AG04450 (cell line): ENCODE results near the gene ZNF516. TPM values are rescaled to one million over a fixed set of nuclear protein-coding genes. Genes with fewer than 3 reads are reported as not detected.

Experiments
- CTCF ChIA-PET: fragments of 300-600, 350-600 bp; formaldehyde crosslinking; extraction: SDS; loops from one replicate; lab custom pipeline; 2022; ENCODE audit warnings: antibody characterized with exemption, inconsistent platforms; lab: Charles Lee
- POLR2A ChIA-PET: fragments of 350-600 bp; formaldehyde crosslinking; extraction: SDS; loops from one replicate; lab custom pipeline; 2021; ENCODE audit warnings: antibody characterized with exemption, inconsistent platforms; lab: Yijun Ruan, JAX
- DNase-seq: peaks from one replicate; pipeline ENCODE4 v3.0.0-alpha.2; 2011; ENCODE audit warnings: low read depth, low spot score
- H3K27ac ChIP-seq: one replicate; pipeline ENCODE4 v1.5.1; 2012; ENCODE audit warnings: low read depth, low read length, control low read depth
- H3K27me3 ChIP-seq: one replicate; pipeline ENCODE4 v1.6.0; 2012; ENCODE audit warnings: low read length; ENCODE audit not compliant: control insufficient read depth, insufficient read depth
- H3K4me3 ChIP-seq: 2 replicates; pipeline ENCODE4 v1.5.1; 2011; ENCODE audit warnings: mild to moderate bottlenecking, low read depth, low read length, control low read depth
- H3K9me3 ChIP-seq: 2 replicates; pipeline ENCODE4 v1.5.1; 2012; ENCODE audit warnings: low read length; ENCODE audit not compliant: control insufficient read depth, insufficient read depth
- polyA plus RNA-seq: library from polyadenylated mRNA; depleted of rRNA; stranded (reverse); fragments of >200 nt; gene quantifications from 2 replicates; pipeline ENCODE4 v1.2.3, GENCODE V29; 2011
- TF ChIP-seq, protein P1 (sequence below): IDR thresholded peaks from 2 replicates; pipeline ENCODE4 v1.5.1; 2011; ENCODE audit warnings: low read depth, low read length, control low read depth, inconsistent platforms

ZNF516 gene
- polyA plus RNA-seq, 1 experiment: 15.5 TPM

DNA sequence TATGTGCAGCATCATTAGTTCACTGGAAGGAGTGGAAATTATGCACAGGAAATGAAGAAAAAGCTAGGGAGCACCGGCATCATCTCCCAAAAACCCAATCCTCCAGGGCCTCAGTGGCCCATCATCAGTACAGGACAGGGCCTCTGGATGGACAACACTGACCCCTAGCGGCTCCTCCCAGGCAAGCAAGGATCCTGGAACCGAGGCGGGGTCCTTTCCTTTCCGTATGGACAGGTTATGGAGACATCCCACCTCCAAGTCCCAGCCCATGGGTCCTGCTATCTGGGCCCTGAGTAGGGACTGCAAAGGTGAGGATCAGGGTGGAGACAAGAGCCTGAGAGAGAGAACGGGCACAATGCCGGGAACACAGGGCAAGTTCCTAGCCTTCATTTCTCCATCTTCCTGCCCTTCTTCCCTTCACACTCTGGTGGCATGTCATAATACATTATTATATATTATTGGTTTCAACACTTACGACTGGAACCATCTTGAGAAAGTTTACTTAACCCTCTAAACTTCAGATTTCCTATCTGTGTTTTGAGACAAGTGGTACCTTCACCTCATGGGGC, 68.2 kb downstream of the ZNF516 start:
- Histone ChIP-seq H3K27ac (no peak overlapping the region), H3K27me3 (no peaks in the 10 kb centered on the region), H3K9me3 (no peaks in the 10 kb centered on the region; the same call in 1 of the 2 replicates), H3K4me3 (no peak overlapping the region)
- no peak for DNase-seq
- ChIA-PET CTCF (interaction anchor here (0.9 to 1.1 kb wide), 3 partner anchors 10 to 28 kb away, joined by 3 to 5 read pairs (median 4); no protein-coding TSS in a partner anchor), POLR2A (no interaction called here)
- TF ChIP-seq, protein P1, sequence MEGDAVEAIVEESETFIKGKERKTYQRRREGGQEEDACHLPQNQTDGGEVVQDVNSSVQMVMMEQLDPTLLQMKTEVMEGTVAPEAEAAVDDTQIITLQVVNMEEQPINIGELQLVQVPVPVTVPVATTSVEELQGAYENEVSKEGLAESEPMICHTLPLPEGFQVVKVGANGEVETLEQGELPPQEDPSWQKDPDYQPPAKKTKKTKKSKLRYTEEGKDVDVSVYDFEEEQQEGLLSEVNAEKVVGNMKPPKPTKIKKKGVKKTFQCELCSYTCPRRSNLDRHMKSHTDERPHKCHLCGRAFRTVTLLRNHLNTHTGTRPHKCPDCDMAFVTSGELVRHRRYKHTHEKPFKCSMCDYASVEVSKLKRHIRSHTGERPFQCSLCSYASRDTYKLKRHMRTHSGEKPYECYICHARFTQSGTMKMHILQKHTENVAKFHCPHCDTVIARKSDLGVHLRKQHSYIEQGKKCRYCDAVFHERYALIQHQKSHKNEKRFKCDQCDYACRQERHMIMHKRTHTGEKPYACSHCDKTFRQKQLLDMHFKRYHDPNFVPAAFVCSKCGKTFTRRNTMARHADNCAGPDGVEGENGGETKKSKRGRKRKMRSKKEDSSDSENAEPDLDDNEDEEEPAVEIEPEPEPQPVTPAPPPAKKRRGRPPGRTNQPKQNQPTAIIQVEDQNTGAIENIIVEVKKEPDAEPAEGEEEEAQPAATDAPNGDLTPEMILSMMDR: peak; percentile 61

DNA sequence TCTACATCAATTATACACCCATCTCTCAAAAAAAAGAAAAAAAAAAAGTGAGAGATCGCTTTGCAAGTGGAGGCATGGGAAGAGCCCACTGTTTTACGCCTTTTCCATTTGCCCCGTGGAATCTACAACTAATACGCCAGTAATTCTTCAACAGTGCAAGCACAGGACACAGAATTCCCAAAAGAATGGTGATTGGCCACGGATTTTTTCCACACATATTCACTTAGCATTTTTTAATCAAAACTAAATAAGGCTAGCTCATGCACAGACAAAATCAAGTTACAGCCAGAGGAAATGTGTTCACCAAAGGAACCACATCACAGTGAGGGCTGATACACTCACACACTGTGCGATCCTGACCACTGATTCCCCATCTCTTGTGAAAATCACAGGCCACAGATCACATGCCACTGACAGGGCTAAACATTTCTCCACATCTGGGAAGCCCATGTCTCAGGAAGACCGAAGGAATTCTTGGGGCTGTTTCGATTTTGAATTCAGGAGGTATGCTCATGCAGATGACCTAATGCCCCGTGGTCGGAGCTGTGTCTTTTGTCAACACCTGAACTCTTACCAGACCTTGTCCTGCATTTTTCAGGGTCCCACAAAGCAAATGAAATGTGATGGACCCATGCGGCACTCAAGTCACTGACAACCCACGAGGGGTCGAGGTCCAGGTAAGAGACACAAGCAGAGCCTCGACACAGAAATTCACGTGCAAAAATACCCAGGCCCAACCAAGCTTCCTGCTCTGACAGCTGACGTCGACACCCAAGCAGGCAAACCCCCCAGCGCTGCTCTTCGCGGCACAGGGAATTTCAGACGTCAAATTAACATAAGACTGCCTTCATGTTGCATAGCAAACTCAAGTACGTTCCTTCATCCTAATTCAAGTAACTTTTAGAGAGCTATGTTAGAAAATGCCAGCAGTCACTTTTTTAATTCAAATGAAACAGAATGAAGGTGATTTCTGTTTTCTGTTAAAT, 69.6 kb downstream of the ZNF516 start:
- TF ChIP-seq, protein P1: no peak
- Histone ChIP-seq H3K27ac (no peak overlapping the region), H3K4me3 (no peak overlapping the region), H3K9me3 (no peaks in the 10 kb centered on the region), H3K27me3 (no peaks in the 10 kb centered on the region)
- DNase-seq: no peak
- ChIA-PET CTCF (interaction anchor here (0.6 to 1.3 kb wide), 4 partner anchors 10 to 249 kb away, joined by 3 to 5 read pairs (median 3); no protein-coding TSS in a partner anchor), POLR2A (interaction anchor here (0.7 kb wide), 1 partner anchor 75 kb away, joined by 3 read pairs; no protein-coding TSS in a partner anchor)

DNA sequence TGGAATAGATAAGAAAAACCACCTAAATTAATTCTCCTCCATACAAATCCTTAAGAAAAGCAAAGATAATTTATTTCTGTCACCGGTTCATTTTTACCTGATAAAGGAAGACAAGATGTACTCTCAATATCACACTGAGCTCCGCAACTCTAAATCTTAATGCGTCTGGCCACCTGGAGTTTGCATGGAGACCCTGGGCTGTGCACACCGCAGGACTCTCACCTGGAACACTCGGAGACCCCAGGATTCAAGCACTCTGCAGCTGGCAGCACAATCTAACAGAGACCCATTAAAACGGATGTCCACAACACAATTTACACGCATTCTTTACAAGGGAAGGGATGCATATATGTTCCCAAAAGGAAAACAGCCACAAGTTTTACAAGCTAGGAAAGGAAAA, 72.2 kb downstream of the ZNF516 start:
- Histone ChIP-seq H3K27ac (no peak overlapping the region), H3K9me3 (no peaks in the 10 kb centered on the region), H3K4me3 (no peak overlapping the region), H3K27me3 (no peaks in the 10 kb centered on the region)
- DNase-seq: no peak
- TF ChIP-seq, protein P1: no peak
- CTCF ChIA-PET: no interaction called here
- POLR2A ChIA-PET: interaction anchor here (0.6 kb wide), 1 partner anchor 131 kb away, joined by 3 read pairs; no protein-coding TSS in a partner anchor

DNA sequence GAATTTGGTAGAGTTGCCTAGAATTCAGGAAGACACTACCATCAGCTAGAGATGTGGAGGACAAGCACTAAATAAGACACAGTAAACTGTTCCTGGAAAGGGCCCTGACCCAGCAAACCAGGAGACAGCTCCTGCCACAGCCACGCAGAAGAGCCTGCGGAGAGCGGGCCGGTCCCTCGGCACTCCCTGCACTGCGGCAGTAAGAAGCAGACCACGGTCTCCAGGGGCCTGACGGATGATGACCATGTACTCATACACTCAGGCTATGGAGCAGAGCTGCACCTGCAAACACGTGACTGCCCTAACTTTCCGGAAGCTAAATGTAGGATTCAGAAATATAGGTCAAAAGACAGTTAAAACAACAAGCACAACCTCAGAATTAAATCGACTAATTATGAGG, 72.9 kb downstream of the ZNF516 start:
- TF ChIP-seq, protein P1: no peak
- Histone ChIP-seq H3K9me3 (no peaks in the 10 kb centered on the region), H3K27me3 (no peaks in the 10 kb centered on the region), H3K4me3 (no peak overlapping the region), H3K27ac (no peak overlapping the region)
- CTCF ChIA-PET: interaction anchor here (2.0 kb wide), 1 partner anchor 23 kb away, joined by 5 read pairs; no protein-coding TSS in a partner anchor
- POLR2A ChIA-PET: no interaction called here
- DNase-seq: no peak
